H1 (cell line): ENCODE results near the gene HTRA2. TPM values are rescaled to one million over a fixed set of nuclear protein-coding genes. Genes with fewer than 3 reads are reported as not detected.
A peak's percentile ranks its signal among the peaks of the same experiment; 100 is the strongest.

Experiments used
- CTCF ChIA-PET: fragments of 300-600 bp; sonication (Branson Sonifier 250); formaldehyde crosslinking; loops from one replicate; lab custom pipeline; 2021; ENCODE audit not compliant: partially characterized antibody; lab: Charles Lee
- POLR2A ChIA-PET: fragments of 300-600 bp; sonication (Branson Sonifier 250); formaldehyde crosslinking; loops from one replicate; lab custom pipeline; 2021; ENCODE audit warnings: inconsistent platforms; ENCODE audit not compliant: partially characterized antibody; lab: Charles Lee
- DNase-seq, 2 experiments: peaks; one replicate each; pipeline versions ENCODE4 v3.0.0 to v3.0.0-alpha.2; 2010 to 2022; ENCODE audit warnings: low spot score in 2 of 2, low read depth in 1 of 2, mixed read lengths in 1 of 2
- FAIRE-seq: peaks from 2 replicates; lab custom pipeline; 2011; peaks lifted over from hg19 to GRCh38; lab: Jason Lieb, UNC
- H2AFZ ChIP-seq: 2 replicates; pipeline ENCODE4 v1.8.1; 2012; ENCODE audit warnings: low read length, inconsistent platforms
- H2AK5ac ChIP-seq: 2 replicates; pipeline ENCODE4 v1.6.1; 2013; ENCODE audit warnings: low read depth, low read length
- H2BK120ac ChIP-seq: replicated peaks from 2 replicates; pipeline ENCODE3; 2013; ENCODE audit warnings: low read depth, low read length, inconsistent platforms
- H2BK12ac ChIP-seq: 2 replicates; pipeline ENCODE4 v1.6.1; 2013; ENCODE audit warnings: low read depth, low read length
- H2BK15ac ChIP-seq: 2 replicates; pipeline ENCODE4 v1.6.1; 2013; ENCODE audit warnings: low read length
- H2BK20ac ChIP-seq: 2 replicates; pipeline ENCODE4 v1.6.1; 2013; ENCODE audit warnings: low read length
- H2BK5ac ChIP-seq: 2 replicates; pipeline ENCODE4 v1.6.1; 2013; ENCODE audit warnings: low read depth, low read length
- H3K14ac ChIP-seq: 2 replicates; pipeline ENCODE4 v1.6.1; 2013; ENCODE audit warnings: inconsistent platforms; ENCODE audit not compliant: insufficient read length
- H3K18ac ChIP-seq: 2 replicates; pipeline ENCODE4 v1.6.1; 2013; ENCODE audit warnings: low read length; ENCODE audit errors: extremely low read depth
- H3K23ac ChIP-seq: 2 replicates; pipeline ENCODE4 v1.6.1; 2013; ENCODE audit warnings: inconsistent platforms; ENCODE audit not compliant: insufficient read length
- H3K23me2 ChIP-seq: 2 replicates; pipeline ENCODE4 v1.6.1; 2013; ENCODE audit warnings: low read depth, low read length
- H3K27ac ChIP-seq: 2 replicates; pipeline ENCODE4 v1.6.1; 2011; ENCODE audit warnings: low read depth, low read length, inconsistent platforms
- H3K27me3 ChIP-seq, 4 experiments: replicated peaks in 1 of 4; 1 replicate in 1 of 4; 2 replicates in 3 of 4; pipeline versions ENCODE4 v1.6.1 to v1.8.1; 2011 to 2013; ENCODE audit warnings: low read length in 3 of 4, mild to moderate bottlenecking in 3 of 4, inconsistent platforms in 2 of 4, mixed read lengths in 2 of 4, moderate library complexity in 1 of 4; ENCODE audit not compliant: control insufficient read depth in 3 of 4, insufficient read depth in 3 of 4; ENCODE audit errors: extremely low read depth in 1 of 4
- H3K36me3 ChIP-seq, 4 experiments: 2 replicates each; pipeline versions ENCODE4 v1.6.1 to v1.8.1; 2011 to 2013; ENCODE audit warnings: mild to moderate bottlenecking in 4 of 4, low read length in 3 of 4, moderate library complexity in 2 of 4, control low read depth in 1 of 4, inconsistent platforms in 1 of 4; ENCODE audit not compliant: insufficient read depth in 4 of 4, control insufficient read depth in 2 of 4
- H3K4ac ChIP-seq: replicated peaks from 2 replicates; pipeline ENCODE3; 2013; ENCODE audit warnings: low read length, low read depth, mixed read lengths, inconsistent platforms; ENCODE audit not compliant: insufficient read length
- H3K4me1 ChIP-seq, 4 experiments: replicated peaks in 1 of 4; 1 replicate in 1 of 4; 2 replicates in 3 of 4; pipeline versions ENCODE4 v1.6.1 to v1.8.1; 2011 to 2013; ENCODE audit warnings: low read length in 3 of 4, inconsistent platforms in 2 of 4, mixed read lengths in 1 of 4; ENCODE audit not compliant: insufficient read depth in 4 of 4, control insufficient read depth in 3 of 4
- H3K4me2 ChIP-seq, 2 experiments: 2 replicates each; pipeline versions ENCODE4 v1.6.1 to v1.8.1; 2011 to 2013; ENCODE audit warnings: low read depth in 2 of 2, low read length in 2 of 2, control low read depth in 1 of 2, inconsistent platforms in 1 of 2, mild to moderate bottlenecking in 1 of 2; ENCODE audit not compliant: insufficient read depth in 1 of 2
- H3K4me3 ChIP-seq, 4 experiments: fragments of 200-600, 300-600 bp in 1 of 4; sonication (generic), shearing (Covaris generic), sonication (Bioruptor Twin) in 1 of 4; 2 replicates each; pipeline versions ENCODE4 v1.5.1 to v1.8.1; 2011 to 2016; ENCODE audit warnings: low read length in 4 of 4, low read depth in 3 of 4, control low read depth in 2 of 4, inconsistent platforms in 2 of 4, mild to moderate bottlenecking in 2 of 4, mixed read lengths in 1 of 4, moderate library complexity in 1 of 4; ENCODE audit not compliant: insufficient read depth in 2 of 4; ENCODE audit errors: extremely low read depth in 1 of 4
- H3K56ac ChIP-seq: replicated peaks from 2 replicates; pipeline ENCODE3; 2013; ENCODE audit warnings: low read depth, mild to moderate bottlenecking, mixed read lengths, low read length, inconsistent platforms; ENCODE audit not compliant: insufficient read length
- H3K79me1 ChIP-seq: 2 replicates; pipeline ENCODE4 v1.6.1; 2013; ENCODE audit warnings: low read depth, low read length, control low read depth
- H3K79me2 ChIP-seq, 2 experiments: 2 replicates each; pipeline versions ENCODE4 v1.6.1 to v1.8.1; 2012 to 2013; ENCODE audit warnings: low read length in 2 of 2, mild to moderate bottlenecking in 2 of 2, inconsistent platforms in 1 of 2; ENCODE audit not compliant: insufficient read depth in 2 of 2, control insufficient read depth in 1 of 2
- H3K9ac ChIP-seq, 4 experiments: replicated peaks in 1 of 4; 1 replicate in 1 of 4; 2 replicates in 3 of 4; pipeline versions ENCODE4 v1.6.1 to v1.8.1; 2011 to 2013; ENCODE audit warnings: low read depth in 3 of 4, low read length in 3 of 4, control low read depth in 2 of 4, mild to moderate bottlenecking in 2 of 4, moderate library complexity in 2 of 4, inconsistent platforms in 1 of 4; ENCODE audit errors: extremely low read depth in 1 of 4
- H3K9me3 ChIP-seq, 2 experiments: 2 replicates each; pipeline versions ENCODE4 v1.6.1 to v1.8.1; 2012 to 2013; ENCODE audit warnings: mild to moderate bottlenecking in 2 of 2, moderate library complexity in 2 of 2, control low read depth in 1 of 2, inconsistent platforms in 1 of 2, low read depth in 1 of 2, low read length in 1 of 2, mixed read lengths in 1 of 2; ENCODE audit not compliant: insufficient read depth in 2 of 2
- H4K20me1 ChIP-seq, 2 experiments: replicated peaks in 1 of 2; 2 replicates each; pipeline versions ENCODE3 to v1.8.1; 2011 to 2013; ENCODE audit warnings: inconsistent platforms in 2 of 2, low read length in 2 of 2, mild to moderate bottlenecking in 1 of 2; ENCODE audit not compliant: insufficient read depth in 2 of 2, control insufficient read depth in 1 of 2
- H4K5ac ChIP-seq: 2 replicates; pipeline ENCODE4 v1.6.1; 2013; ENCODE audit warnings: low read length, low read depth, mixed read lengths, inconsistent platforms; ENCODE audit not compliant: insufficient read length
- H4K8ac ChIP-seq: 2 replicates; pipeline ENCODE4 v1.8.0; 2013; ENCODE audit warnings: mild to moderate bottlenecking, moderate library complexity, low read length, inconsistent platforms; ENCODE audit not compliant: insufficient read depth; ENCODE audit errors: extremely low read depth
- H4K91ac ChIP-seq: replicated peaks from 2 replicates; pipeline ENCODE3; 2013; ENCODE audit warnings: low read length, mixed read lengths, inconsistent platforms; ENCODE audit not compliant: insufficient read length
- CHD1 ChIP-seq: IDR thresholded peaks from 2 replicates; pipeline ENCODE4 v1.6.1; 2012; ENCODE audit warnings: low read depth, low read length, improper control_type of control experiment
- EZH2 ChIP-seq: fragments of 200-600 bp; sonication (generic); IDR thresholded peaks from 2 replicates; pipeline ENCODE4 v1.7.1; 2012; ENCODE audit warnings: low read depth, mild to moderate bottlenecking, moderate library complexity, low read length, inconsistent platforms; ENCODE audit not compliant: severe bottlenecking
- MAX ChIP-seq: IDR thresholded peaks from 2 replicates; pipeline ENCODE4 v1.6.1; 2012; ENCODE audit warnings: inconsistent platforms
- NANOG ChIP-seq: IDR thresholded peaks from 2 replicates; pipeline ENCODE4 v1.6.1; 2011; ENCODE audit warnings: low read length, low read depth, mild to moderate bottlenecking, inconsistent platforms; ENCODE audit not compliant: insufficient read depth, poor library complexity, severe bottlenecking
- NRF1 ChIP-seq: IDR thresholded peaks from 2 replicates; pipeline ENCODE4 v1.6.1; 2011; ENCODE audit warnings: mild to moderate bottlenecking, low read depth, low read length, improper control_type of control experiment
- RXRA ChIP-seq: IDR thresholded peaks from 2 replicates; pipeline ENCODE4 v1.6.1; 2011; ENCODE audit warnings: low read depth, mild to moderate bottlenecking, low read length, moderate library complexity; ENCODE audit not compliant: insufficient read depth
- SIRT6 ChIP-seq: IDR thresholded peaks from one replicate; pipeline ENCODE4 v1.7.1; 2012; ENCODE audit warnings: low read length, inconsistent platforms
- SP1 ChIP-seq: IDR thresholded peaks from 2 replicates; pipeline ENCODE4 v1.6.1; 2011; ENCODE audit warnings: low read depth, low read length
- SUZ12 ChIP-seq: fragments of 200-600 bp; sonication (generic); IDR thresholded peaks from 2 replicates; pipeline ENCODE4 v1.6.1; 2012; ENCODE audit warnings: mild to moderate bottlenecking, inconsistent platforms, low read length, moderate library complexity, mixed read lengths
- WGBS, 2 experiments: shearing (Covaris generic) in 1 of 2; methylation state at CpG; one replicate each; pipeline versions ENCODE4 v1.1.6 to v1.1.7; 2013 to 2015; ENCODE audit warnings: low lambda C conversion rate in 2 of 2, mixed read lengths in 2 of 2, inconsistent platforms in 1 of 2, low coverage in 1 of 2, missing lambda C conversion rate in 1 of 2; ENCODE audit not compliant: insufficient replicate concordance in 2 of 2, insufficient coverage in 1 of 2, insufficient read length in 1 of 2; ENCODE audit errors: extremely low coverage in 1 of 2, missing lambda C conversion rate in 1 of 2; 5-methylcytosine and 5-hydroxymethylcytosine counted together
- polyA plus RNA-seq, 7 experiments: library from polyadenylated mRNA; depleted of rRNA in 3 of 7; stranded (reverse) in 5 of 7; unstranded in 2 of 7; fragments of >200 nt in 5 of 7; fragments of 200-250 nt in 2 of 7; gene quantifications; 1 replicate in 5 of 7; 2 replicates in 1 of 7; 4 replicates in 1 of 7; pipeline versions ENCODE4 v1.2.1 to v1.2.3, GENCODE V29; 2011 to 2013; ENCODE audit warnings: missing spikeins in 2 of 7, mixed read lengths in 2 of 7
- total RNA-seq: library from RNA; stranded (reverse); fragmentation: NEBNext Ultra II Directional; extraction: Animal tissue kit (Norgen Biotek cat#: 25700); gene quantifications from 2 replicates; pipeline ENCODE4 v1.2.1, GENCODE V29; 2021

HTRA2 gene
- total and polyA plus RNA-seq, 2 of the 8 experiments (the other 6 are each of a cell fraction or from before 2014, with no cell fraction given), result 21.6 to 37.6 TPM

DNA sequence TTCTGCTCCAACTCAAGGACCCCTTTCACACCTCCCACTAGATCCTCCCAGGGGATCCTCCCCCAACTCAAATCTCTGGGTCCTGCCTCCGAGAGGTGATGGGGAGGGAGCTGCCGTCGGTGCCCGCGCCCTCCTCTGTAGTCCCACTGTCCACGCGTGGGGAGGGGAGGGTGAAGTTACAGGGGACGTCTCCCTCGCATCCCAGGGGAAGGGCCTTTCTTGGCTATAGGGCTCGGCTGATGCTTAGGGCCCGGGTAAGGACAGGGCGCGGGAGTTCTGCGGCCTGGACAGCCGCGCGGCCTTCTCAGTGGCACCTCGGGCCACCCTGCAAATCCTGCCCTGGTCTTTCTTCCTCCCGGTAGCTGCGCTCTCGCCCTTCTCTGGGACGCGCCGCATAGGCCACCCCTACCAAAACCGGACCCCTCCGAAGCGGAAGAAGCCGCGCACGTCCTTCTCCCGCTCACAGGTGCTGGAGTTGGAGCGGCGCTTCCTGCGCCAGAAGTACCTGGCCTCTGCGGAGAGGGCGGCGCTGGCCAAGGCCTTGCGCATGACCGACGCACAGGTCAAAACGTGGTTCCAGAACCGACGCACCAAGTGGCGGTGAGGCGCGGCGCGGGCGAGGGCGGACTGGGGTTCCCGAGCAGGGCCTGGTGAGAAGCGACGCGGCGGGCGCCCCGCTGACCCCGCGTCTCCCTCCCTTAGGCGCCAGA, 14.3 kb upstream of the HTRA2 start:
- Histone ChIP-seq H4K8ac (peak overlapping the region; percentile 84; the same call in 1 of the 2 replicates), H2BK120ac (no peak overlapping the region), H3K4me2 (peak overlapping the region; percentile 63 to 88), H2AK5ac (no peak overlapping the region), H4K5ac (no peak overlapping the region), H3K18ac (peak overlapping the region; percentile 51), H4K91ac (no peak overlapping the region), H3K23ac (no peak overlapping the region), H3K4me1 (peaks cover 0 to 24% (median 10%) of the 10 kb centered on the region in 4 experiments; a peak in 6 of 7 replicates), H3K4ac (no peak overlapping the region), H3K27ac (no peak overlapping the region), H2BK12ac (peak overlapping the region; percentile 68; the same call in 1 of the 2 replicates), H2BK15ac (0 out of 2 replicates have a peak overlapping the region, but pooled peaks have one; percentile 92), H3K9ac (no peak overlapping the region), H3K23me2 (peaks cover 10% of the 10 kb centered on the region; the same call in 1 of the 2 replicates), H3K14ac (no peak overlapping the region), H3K79me1 (no peaks in the 10 kb centered on the region), H2AFZ (peak overlapping the region; percentile 9; the same call in 1 of the 2 replicates), H3K27me3 (peaks cover 74 to 100% (median 95%) of the 10 kb centered on the region in 4 experiments), H3K56ac (no peak overlapping the region), H2BK5ac (no peak overlapping the region; the same call in 1 of the 2 replicates), H3K4me3 (peak overlapping the region; percentile 5 to 62 (median 23); a peak in 6 of 8 replicates), H4K20me1 (peaks cover 2 to 4% of the 10 kb centered on the region in 2 experiments), H3K79me2 (no peaks in the 10 kb centered on the region), H3K36me3 (peaks cover 0 to 19% (median 0%) of the 10 kb centered on the region in 4 experiments; a peak in 1 of 8 replicates), H2BK20ac (no peak overlapping the region), H3K9me3 (peaks cover 7 to 12% of the 10 kb centered on the region in 2 experiments)
- no peak for DNase-seq
- POLR2A ChIA-PET, result interaction anchor here (0.8 to 6.7 kb wide), 9 partner anchors 9 to 75 kb away, joined by 3 to 63 read pairs (median 4); partner anchors contain the start of genes AUP1, DQX1, HTRA2 and LBX2
- TF ChIP-seq SIRT6, result no peak
- TF ChIP-seq MAX, result peak; percentile 84
- TF ChIP-seq CHD1, result no peak
- TF ChIP-seq NANOG, result no peak
- peak; percentile 93 for TF ChIP-seq SUZ12
- TF ChIP-seq NRF1, result peak; percentile 28
- no peak for TF ChIP-seq RXRA
- peak; percentile 84 for TF ChIP-seq EZH2
- TF ChIP-seq SP1, result peak; percentile 17; the same call in 1 of the 2 replicates
- FAIRE-seq, result no peak
- CTCF ChIA-PET, result interaction anchor here (0.5 to 4.2 kb wide), 5 partner anchors 11 to 450 kb away, joined by 3 to 20 read pairs (median 3); partner anchors contain the start of gene DQX1
- 2% methylated on average over 57 of the region's 60 CpGs; no CpG with 5 or more reads in 1 of the 2 experiments for WGBS, 2 experiments
